ENCODE measurements around the gene SLC38A10. TPM values are rescaled to one million over a fixed set of nuclear protein-coding genes. Genes with fewer than 3 reads are reported as not detected.
"Not testable (repeated sequence)": the region's sequence is repeated elsewhere in the genome, so short reads cannot be mapped to it uniquely, and the experiment has no call there.

SLC38A10 gene
- total RNA-seq, 1 experiment from 2014 or later: 81.4 TPM

DNA sequence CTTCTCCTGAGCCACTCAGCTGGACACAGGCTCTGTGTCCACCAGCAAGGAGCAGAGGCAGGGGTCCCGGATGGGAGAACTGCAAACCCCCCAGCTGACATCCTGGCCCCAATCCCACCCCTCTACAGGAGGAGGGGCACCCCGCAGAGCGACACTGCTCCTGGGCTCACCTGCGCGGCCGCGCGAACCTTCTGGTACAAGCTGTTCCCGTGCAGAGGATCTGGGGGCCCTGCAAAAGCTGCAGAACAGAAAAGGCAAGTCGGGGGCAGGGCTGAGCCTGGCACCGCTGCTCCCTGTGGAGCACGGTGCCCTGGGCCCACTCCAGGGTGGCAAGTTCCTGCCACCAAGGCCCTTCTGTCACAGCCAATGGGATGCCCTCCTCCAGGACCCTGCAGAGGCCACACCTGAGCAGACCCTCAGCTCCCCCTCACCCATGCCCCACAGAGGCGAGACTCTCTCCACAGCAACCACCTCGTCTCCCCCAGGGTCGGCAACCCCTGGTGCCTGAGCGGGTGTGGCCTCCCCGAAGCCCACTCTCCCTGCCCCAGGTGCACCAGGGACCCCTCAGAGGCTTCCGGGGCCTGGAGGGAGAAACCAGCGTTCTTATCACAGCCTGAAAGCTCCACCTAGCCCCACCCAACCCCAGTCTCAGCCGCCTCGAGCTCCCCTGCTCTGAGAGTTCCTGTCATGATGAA, 61.1 kb downstream of the SLC38A10 start:
- Histone ChIP-seq H3K4me1 (replicated peaks) (peaks cover 9% of the 10 kb centered on the region), H3K9me3 (replicated peaks) (no peaks in the 10 kb centered on the region), H3K36me3 (peaks cover 60% of the 10 kb centered on the region), H3K4me3 (no peak overlapping the region), H3K27ac (no peak overlapping the region), H3K27me3 (replicated peaks) (no peaks in the 10 kb centered on the region)
- DNase-seq (ENCODE audit: low read depth in 1 of 2, low spot score in 2 of 2): no peak

DNA sequence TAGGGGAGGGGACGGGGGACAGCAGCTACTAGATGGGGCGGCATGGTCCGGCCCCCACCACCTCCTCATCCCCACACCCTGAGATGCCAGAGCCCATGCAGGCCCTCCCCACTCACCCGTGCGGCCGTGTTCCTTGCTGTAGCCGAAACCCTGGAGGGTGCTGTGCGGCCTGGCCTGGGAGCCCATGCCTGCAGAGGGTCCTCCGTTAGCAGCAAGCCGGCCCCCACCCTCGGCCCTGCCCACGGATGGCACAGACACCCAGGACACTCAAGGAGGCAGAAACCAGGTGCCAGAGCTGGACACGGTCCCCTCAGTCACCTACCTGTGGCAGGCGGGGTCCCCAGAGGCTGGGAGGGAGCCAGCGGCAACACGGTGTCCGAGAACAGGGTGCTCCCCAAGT, 61.8 kb downstream of the SLC38A10 start:
- peaks cover 9% of the 10 kb centered on the region for H3K4me1 ChIP-seq (replicated peaks)
- H3K9me3 ChIP-seq (replicated peaks): no peaks in the 10 kb centered on the region
- no peak overlapping the region for H3K4me3 ChIP-seq
- H3K27me3 ChIP-seq (replicated peaks): no peaks in the 10 kb centered on the region
- H3K36me3 ChIP-seq: peaks cover 60% of the 10 kb centered on the region
- no peak overlapping the region for H3K27ac ChIP-seq
- no peak for DNase-seq (ENCODE audit: low read depth in 1 of 2, low spot score in 2 of 2)

DNA sequence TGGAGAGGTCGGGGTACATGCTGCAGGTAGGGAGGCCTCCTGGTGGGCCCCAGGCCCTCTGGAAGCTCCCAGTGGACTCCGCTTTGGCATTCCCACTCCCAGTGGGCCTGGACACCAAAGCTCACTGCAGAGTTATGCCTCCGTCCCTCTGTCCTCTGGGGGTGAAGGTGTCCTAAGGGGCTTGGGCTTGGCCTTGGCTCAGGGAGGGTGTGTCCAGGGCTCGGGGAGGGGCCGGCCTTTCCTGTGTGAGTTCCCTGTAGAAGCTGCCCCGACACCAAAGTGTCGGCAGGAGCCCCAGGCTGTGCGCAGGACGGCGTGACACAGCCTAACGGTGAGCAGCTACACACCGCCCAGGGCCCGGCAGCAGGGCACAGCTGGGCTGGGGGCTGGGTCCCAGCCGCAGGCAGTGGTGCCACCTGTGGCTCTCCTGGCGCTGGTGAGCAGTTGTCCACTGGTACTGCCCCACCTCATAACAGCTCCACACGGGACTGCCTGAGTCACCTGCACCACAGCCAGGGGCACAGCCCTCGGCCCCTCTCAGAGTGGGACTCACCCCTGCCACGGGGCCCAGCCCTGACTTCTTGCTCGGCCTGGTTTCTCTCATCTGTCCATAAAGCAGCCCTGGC, 62.4 kb downstream of the SLC38A10 start:
- Histone ChIP-seq H3K27me3 (replicated peaks) (no peaks in the 10 kb centered on the region), H3K36me3 (peaks cover 63% of the 10 kb centered on the region), H3K4me1 (replicated peaks) (peaks cover 3% of the 10 kb centered on the region), H3K9me3 (replicated peaks) (no peaks in the 10 kb centered on the region), H3K4me3 (no peak overlapping the region), H3K27ac (no peak overlapping the region)
- DNase-seq (ENCODE audit: low read depth in 1 of 2, low spot score in 2 of 2): no peak

DNA sequence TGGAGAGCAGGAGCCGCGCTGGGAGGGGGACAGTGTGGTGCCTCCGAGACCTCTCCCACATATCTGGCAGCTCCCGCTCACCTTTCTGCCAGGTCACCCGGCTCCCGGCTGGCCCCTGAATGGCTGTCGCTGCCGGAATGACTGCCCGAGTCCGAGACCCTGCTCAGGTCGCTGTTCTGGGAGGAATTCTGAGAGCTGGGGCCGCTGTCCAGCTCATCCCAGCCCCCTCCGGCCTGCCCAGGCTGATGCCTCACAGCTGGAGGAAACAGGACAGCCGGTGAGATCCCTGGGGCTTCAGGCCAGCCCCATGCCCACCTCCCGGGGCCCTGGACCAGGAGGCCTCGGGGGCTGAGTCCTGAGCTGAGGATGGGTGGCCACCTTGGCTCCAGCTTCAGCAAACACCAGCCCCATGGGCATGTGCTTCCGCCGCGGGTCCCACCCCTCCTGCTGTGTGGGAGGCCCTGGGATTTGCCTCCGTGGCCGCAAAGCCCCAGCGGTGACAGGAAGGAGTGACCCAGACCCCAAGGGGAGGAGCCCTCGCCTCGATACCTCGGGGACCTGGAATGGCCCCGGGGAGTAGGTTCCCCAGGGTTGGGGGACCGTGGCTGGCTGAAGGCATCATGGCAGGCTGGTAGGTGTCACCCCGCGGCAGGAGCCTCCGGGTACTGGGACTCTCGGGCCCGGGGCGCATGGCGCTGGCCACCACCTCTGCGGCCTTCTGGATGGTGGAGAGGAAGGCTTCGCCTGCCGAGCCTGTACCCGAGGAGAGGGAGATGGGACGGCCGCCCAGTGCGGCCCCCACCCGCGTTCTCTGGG, 63.1 kb downstream of the SLC38A10 start:
- Histone ChIP-seq H3K4me3 (no peak overlapping the region), H3K4me1 (replicated peaks) (no peaks in the 10 kb centered on the region), H3K27me3 (replicated peaks) (no peaks in the 10 kb centered on the region), H3K9me3 (replicated peaks) (no peaks in the 10 kb centered on the region; the same call in 1 of the 2 replicates), H3K36me3 (peaks cover 58% of the 10 kb centered on the region), H3K27ac (no peak overlapping the region)
- no peak for DNase-seq (ENCODE audit: low read depth in 1 of 2, low spot score in 2 of 2)

DNA sequence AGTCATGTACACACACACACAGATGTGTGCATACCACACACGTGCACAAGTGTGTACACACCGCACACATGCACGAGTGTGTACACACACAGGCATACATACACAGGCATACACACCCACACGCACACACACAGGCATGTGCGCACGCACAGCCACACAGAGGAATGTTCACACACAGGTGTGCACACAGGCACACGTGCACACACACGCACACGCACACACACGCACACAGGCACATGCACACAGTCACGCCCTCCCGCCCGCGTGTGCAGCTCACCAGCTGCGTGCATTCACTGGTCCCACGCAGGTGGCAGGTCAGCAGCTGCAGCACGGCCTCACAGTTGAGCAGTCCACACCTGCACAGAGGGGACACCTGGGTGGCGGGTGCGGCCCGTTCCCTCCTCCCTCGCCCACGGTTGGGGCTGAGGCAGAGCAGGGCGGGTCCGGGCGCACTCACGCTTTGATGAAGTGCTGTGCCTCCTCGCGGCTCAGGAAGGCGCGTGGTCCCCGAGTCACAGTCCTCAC, 63.9 kb downstream of the SLC38A10 start:
- Histone ChIP-seq H3K4me3 (no peak overlapping the region), H3K4me1 (replicated peaks) (no peaks in the 10 kb centered on the region), H3K9me3 (replicated peaks) (no peaks in the 10 kb centered on the region; the same call in 1 of the 2 replicates), H3K27me3 (replicated peaks) (no peaks in the 10 kb centered on the region), H3K27ac (no peak overlapping the region), H3K36me3 (peaks cover 58% of the 10 kb centered on the region)
- no peak for DNase-seq (ENCODE audit: low read depth in 1 of 2, low spot score in 2 of 2)

DNA sequence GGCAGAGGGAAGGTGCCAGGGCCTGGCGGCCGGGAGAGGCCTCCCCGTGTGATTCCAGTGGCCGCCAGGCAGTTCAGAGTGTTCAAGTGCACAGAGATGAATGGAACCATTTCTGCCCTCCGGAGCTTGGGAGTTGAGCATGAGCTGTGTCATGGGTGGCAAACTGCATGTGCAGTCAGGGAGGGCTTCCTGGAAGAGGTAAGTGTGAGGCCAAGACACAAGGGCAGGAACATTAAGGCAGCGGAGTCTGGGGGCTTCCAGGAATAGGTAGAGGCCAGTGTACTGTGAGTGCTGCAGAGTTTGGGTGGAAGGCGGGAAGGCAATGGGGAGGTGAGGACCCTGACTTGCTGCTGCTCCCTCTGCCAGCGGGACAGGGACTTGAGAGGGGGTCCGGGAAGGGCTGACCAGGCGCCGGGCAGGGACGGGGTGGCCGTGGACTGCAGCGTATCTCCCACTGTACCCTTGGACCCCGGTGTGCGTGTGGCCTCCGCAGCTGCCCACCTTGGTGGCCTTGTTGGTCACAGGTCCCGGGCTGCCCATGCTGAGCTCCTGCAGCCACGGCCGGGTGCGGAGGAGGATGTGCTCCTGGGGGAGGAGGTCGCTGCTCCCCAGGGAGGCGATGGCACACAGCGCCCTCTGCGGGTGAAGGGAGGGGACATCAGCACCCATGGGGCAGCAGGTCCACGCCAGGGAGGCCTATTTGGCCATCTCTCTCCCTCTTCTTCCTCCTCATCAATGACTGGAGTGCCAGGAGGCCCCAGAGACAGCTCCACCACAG, 64.9 kb downstream of the SLC38A10 start:
- Histone ChIP-seq H3K27me3 (replicated peaks) (no peaks in the 10 kb centered on the region), H3K4me1 (replicated peaks) (no peaks in the 10 kb centered on the region), H3K9me3 (replicated peaks) (no peaks in the 10 kb centered on the region; the same call in 1 of the 2 replicates), H3K36me3 (peaks cover 53% of the 10 kb centered on the region), H3K27ac (no peak overlapping the region), H3K4me3 (no peak overlapping the region)
- no peak for DNase-seq (ENCODE audit: low read depth in 1 of 2, low spot score in 2 of 2)

DNA sequence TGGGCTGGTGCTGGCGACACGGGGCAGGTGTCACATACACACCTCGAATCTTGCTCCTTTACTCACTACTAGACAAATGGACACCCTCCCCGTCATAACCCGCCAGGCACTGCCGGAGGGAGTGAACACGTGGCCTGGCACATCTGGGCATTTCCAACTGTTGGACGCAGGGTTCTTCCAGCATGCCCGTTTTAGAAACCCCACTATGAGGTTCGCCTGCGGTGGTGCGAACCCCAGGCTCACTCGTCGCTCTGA, 65.5 kb downstream of the SLC38A10 start:
- no peak for DNase-seq (ENCODE audit: low read depth in 1 of 2, low spot score in 2 of 2)
- H3K27me3 ChIP-seq (replicated peaks): no peaks in the 10 kb centered on the region
- no peak overlapping the region for H3K4me3 ChIP-seq

DNA sequence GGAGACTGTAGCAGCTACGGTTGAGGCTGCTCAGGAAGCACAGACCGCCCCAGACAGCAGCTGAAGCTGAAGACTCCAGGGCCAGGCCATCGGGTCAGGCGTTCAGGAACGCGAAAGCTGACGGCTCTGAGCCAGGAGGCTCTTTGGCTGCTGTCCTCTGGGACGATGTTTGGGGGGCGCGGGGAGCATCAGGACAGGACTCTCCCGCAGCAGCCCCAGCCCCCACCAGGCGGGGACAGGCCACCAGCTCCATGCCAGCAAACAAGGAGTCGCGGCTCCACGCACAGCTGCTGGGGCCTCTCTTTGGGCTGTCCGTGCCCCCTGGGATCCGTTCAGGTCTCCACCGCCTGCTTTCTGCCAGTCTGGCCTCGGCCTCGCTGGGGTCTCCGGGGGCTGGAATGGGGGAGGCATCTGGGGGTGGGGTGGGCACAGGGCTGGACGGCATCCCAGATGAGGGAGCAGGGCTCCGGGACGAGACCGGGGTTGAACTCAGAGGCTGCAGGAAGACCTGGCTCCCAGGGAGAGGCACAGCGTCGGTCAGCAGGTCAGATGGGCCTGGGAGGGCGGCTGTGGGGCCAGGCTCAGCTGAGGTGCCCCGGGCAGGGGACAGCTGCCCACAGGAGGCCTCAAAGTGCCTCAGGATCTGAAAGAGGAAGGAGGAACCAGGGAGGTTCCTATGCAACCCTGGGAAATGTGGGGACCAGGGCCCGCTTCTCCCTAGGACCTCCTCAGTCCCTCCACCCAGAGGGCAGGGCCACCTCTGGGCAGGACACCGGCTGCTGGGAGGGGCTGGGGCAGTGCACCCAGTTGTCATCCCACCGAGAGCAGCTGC, 66.1 kb downstream of the SLC38A10 start:
- H3K9me3 ChIP-seq (replicated peaks): no peaks in the 10 kb centered on the region; the same call in 1 of the 2 replicates
- no peak for DNase-seq (ENCODE audit: low read depth in 1 of 2, low spot score in 2 of 2)
- no peaks in the 10 kb centered on the region for H3K27me3 ChIP-seq (replicated peaks)
- peaks cover 53% of the 10 kb centered on the region for H3K36me3 ChIP-seq
- no peak overlapping the region for H3K4me3 ChIP-seq
- H3K4me1 ChIP-seq (replicated peaks): no peaks in the 10 kb centered on the region
- H3K27ac ChIP-seq: no peak overlapping the region

More for the DNA sequence above, 65.5 kb downstream of the SLC38A10 start:
- Histone ChIP-seq H3K9me3 (replicated peaks) (no peaks in the 10 kb centered on the region; the same call in 1 of the 2 replicates), H3K36me3 (peaks cover 53% of the 10 kb centered on the region), H3K27ac (no peak overlapping the region), H3K4me1 (replicated peaks) (no peaks in the 10 kb centered on the region)

DNA sequence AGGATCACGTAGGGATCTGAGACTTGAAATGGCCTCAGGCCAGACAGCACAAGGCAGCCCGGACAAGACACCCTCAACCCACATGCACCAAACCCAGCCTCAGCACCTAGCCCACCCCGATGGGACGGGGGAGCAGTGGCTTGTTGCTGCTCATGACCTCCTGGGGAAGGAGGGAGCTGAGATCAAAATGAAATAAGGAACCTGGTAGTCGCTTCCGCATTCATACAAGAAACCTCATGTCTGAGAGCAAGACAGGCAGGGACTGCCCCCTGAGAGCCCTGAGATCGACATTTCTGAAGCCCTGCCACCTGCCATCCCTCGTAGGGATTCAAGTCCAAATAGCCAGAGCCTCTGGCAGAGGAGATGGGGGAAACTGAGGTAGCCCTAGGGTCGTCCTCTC, 66.7 kb downstream of the SLC38A10 start:
- peaks cover 3% of the 10 kb centered on the region for H3K4me1 ChIP-seq (replicated peaks)
- H3K36me3 ChIP-seq: peaks cover 48% of the 10 kb centered on the region
- H3K4me3 ChIP-seq: no peak overlapping the region
- no peak overlapping the region for H3K27ac ChIP-seq
- no peak for DNase-seq (ENCODE audit: low read depth in 1 of 2, low spot score in 2 of 2)
- no peaks in the 10 kb centered on the region; the same call in 1 of the 2 replicates for H3K9me3 ChIP-seq (replicated peaks)
- no peaks in the 10 kb centered on the region for H3K27me3 ChIP-seq (replicated peaks)

DNA sequence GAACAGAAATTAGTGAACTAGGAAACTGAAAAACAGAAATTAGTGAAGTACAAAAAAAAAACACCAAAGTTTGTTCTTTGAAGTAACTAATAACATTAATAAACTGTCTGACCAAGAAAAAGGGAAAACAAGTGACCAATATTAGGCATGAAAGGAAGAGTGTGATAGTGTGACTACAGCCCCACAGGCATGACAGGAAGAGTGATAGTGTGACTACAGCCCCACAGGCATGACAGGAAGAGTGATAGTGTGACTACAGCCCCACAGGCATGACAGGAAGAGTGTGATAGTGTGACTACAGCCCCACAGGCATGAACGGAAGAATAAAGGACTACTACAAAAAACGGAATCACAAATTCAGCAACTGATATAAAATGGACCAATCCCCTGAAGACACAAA, 67.5 kb downstream of the SLC38A10 start:
- not testable (repeated sequence) for H3K4me1 ChIP-seq (replicated peaks); H3K4me3 ChIP-seq; H3K27me3 ChIP-seq (replicated peaks); H3K27ac ChIP-seq; H3K9me3 ChIP-seq (replicated peaks); DNase-seq (ENCODE audit: low read depth in 1 of 2, low spot score in 2 of 2)
- peaks cover 41% of the 10 kb centered on the region for H3K36me3 ChIP-seq

DNA sequence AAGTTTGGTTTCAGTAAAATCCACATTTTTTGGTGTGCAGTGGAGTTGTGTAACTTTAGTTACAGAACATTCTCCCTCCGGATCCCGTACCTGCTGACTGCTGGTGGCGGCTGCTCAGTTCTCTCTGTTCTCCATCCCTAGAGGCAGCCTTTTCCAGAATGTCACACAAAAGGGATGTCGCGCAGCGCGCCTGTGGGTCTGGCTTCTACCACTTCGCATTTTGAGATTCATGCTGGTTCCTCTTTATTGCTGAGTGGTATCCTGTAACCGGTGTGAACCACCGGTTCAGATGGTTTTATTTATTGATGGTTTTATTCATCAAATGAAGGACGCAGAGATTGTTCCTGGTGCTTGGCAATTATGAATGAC, 71.4 kb downstream of the SLC38A10 start:
- H3K27me3 ChIP-seq (replicated peaks): no peaks in the 10 kb centered on the region
- peak overlapping the region; percentile 80 for H3K4me3 ChIP-seq
- H3K27ac ChIP-seq: no peak overlapping the region
- peaks cover 19% of the 10 kb centered on the region for H3K4me1 ChIP-seq (replicated peaks)
- peaks cover 18% of the 10 kb centered on the region; the same call in 1 of the 2 replicates for H3K36me3 ChIP-seq
- DNase-seq (ENCODE audit: low read depth in 1 of 2, low spot score in 2 of 2): no peak
- H3K9me3 ChIP-seq (replicated peaks): no peaks in the 10 kb centered on the region; the same call in 1 of the 2 replicates

DNA sequence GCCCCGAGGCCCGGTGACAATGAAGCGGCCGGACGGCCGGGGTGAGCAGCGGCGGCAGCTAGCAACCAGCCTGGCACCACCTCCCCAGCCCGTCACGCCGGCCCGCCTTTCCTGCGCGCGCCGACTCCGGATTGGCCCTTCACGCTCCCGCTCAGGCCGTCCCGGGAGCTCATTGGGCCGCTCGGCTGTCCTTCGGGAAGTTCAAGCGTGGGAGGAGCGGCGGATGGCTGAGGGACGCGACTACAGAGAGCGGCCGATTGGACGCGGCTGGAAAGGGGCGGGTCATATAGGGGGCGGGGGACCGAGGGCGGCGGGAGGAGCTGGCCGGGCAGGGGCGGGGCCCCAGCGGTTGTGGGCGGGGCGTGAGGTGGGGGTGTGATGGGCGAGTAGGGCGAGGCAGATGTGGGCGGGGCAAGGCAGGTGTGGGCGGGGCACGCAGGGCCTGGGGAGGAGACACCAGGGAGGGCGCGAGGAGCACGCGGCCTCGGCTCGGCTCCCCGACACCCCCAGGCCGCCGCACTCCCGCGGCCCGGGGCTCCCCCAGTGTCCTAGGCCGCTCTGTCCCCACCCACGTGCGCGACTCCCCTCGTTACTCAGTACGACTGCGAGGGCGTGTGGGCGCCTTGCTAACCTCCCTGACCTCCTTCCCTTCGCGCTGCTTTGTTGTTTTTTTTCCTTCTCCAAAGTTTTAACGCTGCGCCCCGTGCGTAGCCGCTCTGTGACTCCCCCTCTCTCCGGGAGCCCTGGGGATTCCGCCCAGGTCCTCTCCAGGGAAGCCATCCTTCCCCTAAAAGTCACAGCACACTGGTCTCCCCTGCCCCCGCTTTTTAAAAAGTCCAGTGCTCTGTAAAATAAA, 72.0 kb downstream of the SLC38A10 start, which contains the start of gene CEP131:
TSS of gene CEP131 (minus strand) at position 60 of the 856 bp plus-strand sequence. CDS start 2,909 bp downstream, outside the sequence.
- Histone ChIP-seq H3K27me3 (replicated peaks) (no peaks in the 10 kb centered on the region), H3K4me3 (peak within 1 kb of the TSS; percentile 80), H3K9me3 (replicated peaks) (no peaks in the 10 kb centered on the region; the same call in 1 of the 2 replicates), H3K4me1 (replicated peaks) (peaks cover 19% of the 10 kb centered on the region), H3K36me3 (peaks cover 18% of the 10 kb centered on the region; the same call in 1 of the 2 replicates), H3K27ac (no peak within 1 kb of the TSS)
- DNase-seq (ENCODE audit: low read depth in 1 of 2, low spot score in 2 of 2): peak; percentile 98 to 100
